HEK293 (cell line): Measurements from ENCODE around the gene INSL4.

Source experiments
- CTCF ChIA-PET: fragments of 350-600 bp; formaldehyde crosslinking; extraction: SDS; loops from one replicate; lab custom pipeline; 2021; ENCODE audit warnings: antibody characterized with exemption; lab: Yijun Ruan, JAX
- POLR2A ChIA-PET: fragments of 300-600 bp; formaldehyde crosslinking; extraction: SDS; loops from one replicate; lab custom pipeline; 2020; ENCODE audit warnings: antibody characterized with exemption, inconsistent platforms; lab: Yijun Ruan, JAX
- H3K27ac ChIP-seq: fragments of 200-500 bp; sonication (Bioruptor generic); 2 replicates; pipeline ENCODE4 v1.5.1; 2014; ENCODE audit warnings: low read depth, low read length, control low read depth, inconsistent platforms; ENCODE audit errors: extremely low read depth
- H3K36me3 ChIP-seq, 2 experiments: fragments of 200-500 bp in 1 of 2; sonication (Bioruptor generic) in 1 of 2; 1 replicate in 1 of 2; 2 replicates in 1 of 2; pipeline ENCODE4 v1.5.1; 2014 to 2017; ENCODE audit warnings: inconsistent platforms in 2 of 2, low read length in 2 of 2; ENCODE audit not compliant: control insufficient read depth in 2 of 2, insufficient read depth in 1 of 2
- H3K4me1 ChIP-seq: fragments of 200-500 bp; sonication (Bioruptor generic); 2 replicates; pipeline ENCODE4 v1.5.1; 2014; ENCODE audit warnings: mild to moderate bottlenecking, low read length, inconsistent platforms; ENCODE audit not compliant: control insufficient read depth, insufficient read depth
- H3K4me3 ChIP-seq: 2 replicates; pipeline ENCODE4 v1.5.1; 2011; ENCODE audit warnings: low read depth, mild to moderate bottlenecking, control low read depth, low read length, moderate library complexity
- H3K9me3 ChIP-seq: fragments of 200-500 bp; sonication (Bioruptor generic); 2 replicates; pipeline ENCODE4 v1.5.1; 2014; ENCODE audit warnings: low read depth, low read length, inconsistent platforms; ENCODE audit not compliant: control insufficient read depth, insufficient read depth
- MYNN ChIP-seq: fragments of 450-650 bp; formaldehyde crosslinking; IDR thresholded peaks from 2 replicates; pipeline ENCODE4 v1.5.1; 2016; ENCODE audit warnings: missing biosample characterization, missing genetic modification characterization, borderline replicate concordance
- ZIC2 ChIP-seq: fragments of 450-650 bp; formaldehyde crosslinking; IDR thresholded peaks from 2 replicates; pipeline ENCODE4 v1.5.1; 2016; ENCODE audit warnings: missing biosample characterization, missing genetic modification characterization
- ZNF114 ChIP-seq: fragments of 450-650 bp; formaldehyde crosslinking; IDR thresholded peaks from 2 replicates; pipeline ENCODE4 v1.5.0; 2017; ENCODE audit warnings: missing biosample characterization, missing genetic modification characterization
- ZNF16 ChIP-seq: fragments of 450-650 bp; formaldehyde crosslinking; IDR thresholded peaks from 2 replicates; pipeline ENCODE4 v1.5.1; 2016; ENCODE audit warnings: low read depth, missing biosample characterization, missing genetic modification characterization
- ZNF416 ChIP-seq: fragments of 450-650 bp; formaldehyde crosslinking; IDR thresholded peaks from 2 replicates; pipeline ENCODE4 v1.5.1; 2016; ENCODE audit warnings: missing biosample characterization, missing genetic modification characterization
- ZNF433 ChIP-seq: fragments of 450-650 bp; formaldehyde crosslinking; IDR thresholded peaks from 2 replicates; pipeline ENCODE4 v1.5.1; 2016; ENCODE audit warnings: missing biosample characterization, missing genetic modification characterization, low read depth
- ZNF473 ChIP-seq: fragments of 450-650 bp; formaldehyde crosslinking; IDR thresholded peaks from 2 replicates; pipeline ENCODE4 v1.5.1; 2017; ENCODE audit warnings: missing biosample characterization, missing genetic modification characterization
- ZNF610 ChIP-seq: fragments of 450-650 bp; formaldehyde crosslinking; IDR thresholded peaks from 2 replicates; pipeline ENCODE4 v1.5.1; 2016; ENCODE audit warnings: missing biosample characterization, missing genetic modification characterization, borderline replicate concordance
- ZNF626 ChIP-seq: fragments of 450-650 bp; sonication (Bioruptor Pico); formaldehyde crosslinking; IDR thresholded peaks from 2 replicates; pipeline ENCODE4 v1.5.1; 2018; ENCODE audit warnings: missing biosample characterization, missing genetic modification characterization, inconsistent platforms

INSL4 gene

GRCh38 chr9:5278486-5278885 is 47.3 kb downstream of the INSL4 start:
- Histone ChIP-seq H3K4me1 (no peaks in the 10 kb centered on the region), H3K27ac (no peak overlapping the region)
- TF ChIP-seq ZNF16 (tag by site-specific recombination) (no peak), MYNN (no peak), ZNF610 (tag by site-specific recombination) (no peak), ZIC2 (tag by site-specific recombination) (no peak), ZNF433 (tag by site-specific recombination) (no peak), ZNF626 (tag by site-specific recombination) (no peak), ZNF473 (tag by site-specific recombination) (no peak), ZNF114 (tag by site-specific recombination) (no peak), ZNF416 (no peak)
- TF ChIP-seq, all 188 proteins: peak for 0
- H3K4me3 ChIP-seq: no peak overlapping the region
- POLR2A ChIA-PET: no interaction called here
- CTCF ChIA-PET: no interaction called here
- no peaks in the 10 kb centered on the region for H3K36me3 ChIP-seq
- H3K9me3 ChIP-seq: no peaks in the 10 kb centered on the region
